HG03159 (cell line): Measurements from ENCODE around the gene TDRD5.

ENCODE experiments used
- ATAC-seq: cut with Tn5 transposase; IDR thresholded peaks from one replicate; pipeline ENCODE4 v1.9.1; 2021; ENCODE audit warnings: mild to moderate bottlenecking, moderate library complexity; ENCODE audit not compliant: unreplicated experiment

TDRD5 gene

DNA sequence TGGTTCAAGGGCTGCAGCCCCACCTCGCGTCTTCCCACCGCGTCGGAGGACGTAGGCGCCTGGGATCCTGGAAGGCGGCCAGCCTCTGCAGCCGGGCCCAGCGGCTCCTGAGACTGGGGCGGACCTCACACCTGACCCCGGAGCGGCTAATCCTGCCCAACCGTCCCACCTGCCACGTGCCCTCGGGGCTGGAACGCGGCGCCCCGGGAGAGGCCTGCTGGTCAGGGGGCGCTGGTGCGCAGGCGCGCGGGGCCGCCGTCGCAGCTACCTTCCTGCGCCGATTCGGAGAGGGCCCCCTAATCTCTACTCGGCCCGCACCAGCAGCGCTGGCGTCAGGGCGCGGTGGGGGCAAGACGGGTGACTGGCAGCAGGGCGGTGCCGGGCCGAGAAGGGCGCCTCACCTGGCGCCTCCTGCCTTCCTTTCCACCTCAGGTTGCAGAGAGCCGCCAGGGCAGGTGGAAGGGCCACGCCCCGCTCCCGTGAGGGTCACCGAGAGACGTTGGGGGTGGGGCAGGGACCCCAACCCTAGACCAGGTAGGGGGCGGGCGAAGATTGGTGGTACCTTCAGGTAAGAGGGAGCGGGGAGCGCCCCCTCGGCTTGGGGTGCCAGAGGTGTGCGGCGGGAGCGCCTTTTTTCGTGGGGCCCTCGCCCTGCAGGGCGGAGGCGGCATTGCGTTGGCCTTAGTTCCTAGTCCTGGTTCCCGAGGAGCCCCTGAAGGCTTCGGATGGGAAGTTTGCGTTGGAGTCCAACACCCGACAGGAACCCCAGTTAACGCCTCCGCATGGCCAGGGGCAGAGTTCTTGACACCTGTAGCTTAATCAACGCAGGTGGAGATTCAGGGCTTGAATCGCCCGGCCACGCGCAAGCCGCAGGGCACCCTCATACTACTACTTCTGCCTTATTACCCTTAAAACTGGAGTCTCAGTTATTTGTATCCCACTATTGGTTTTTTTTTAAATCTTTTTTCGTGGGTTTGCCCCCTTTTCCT, at the start of gene TDRD5:
TDRD5 (plus strand) TSS at position 241 of the 989 bp plus-strand sequence. CDS start 784 bp downstream, outside the sequence.
- ATAC-seq = no peak

- no peak for ATAC-seq
These were observed 46.3 kb upstream of the TDRD5 start for GRCh38 chr1:179545321-179545720.

GRCh38 chr1:179547021-179547535, 44.6 kb upstream of the TDRD5 start:
- no peak for ATAC-seq

GRCh38 chr1:179548666-179549367, 42.8 kb upstream of the TDRD5 start:
- ATAC-seq = no peak

DNA sequence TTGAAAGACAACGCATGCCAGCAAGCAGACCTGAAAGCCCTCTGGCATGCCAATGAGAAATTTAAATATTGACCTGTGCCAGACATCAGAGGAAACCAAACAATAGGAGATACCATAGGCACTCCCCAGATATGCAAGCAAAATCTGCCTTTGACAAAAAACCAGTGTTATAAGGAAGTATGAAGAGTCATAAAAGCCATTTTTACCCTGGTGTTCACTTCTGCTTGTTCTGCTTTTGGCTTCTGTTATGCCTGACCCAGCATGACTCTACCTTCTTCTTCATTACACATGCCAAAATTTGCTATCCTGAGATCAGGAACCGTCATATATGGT, 42.3 kb upstream of the TDRD5 start:
- no peak for ATAC-seq

GRCh38 chr1:179550746-179551682, 40.6 kb upstream of the TDRD5 start:
- no peak for ATAC-seq

- no peak for ATAC-seq
These were observed 37.2 kb upstream of the TDRD5 start for GRCh38 chr1:179554427-179554826.

DNA sequence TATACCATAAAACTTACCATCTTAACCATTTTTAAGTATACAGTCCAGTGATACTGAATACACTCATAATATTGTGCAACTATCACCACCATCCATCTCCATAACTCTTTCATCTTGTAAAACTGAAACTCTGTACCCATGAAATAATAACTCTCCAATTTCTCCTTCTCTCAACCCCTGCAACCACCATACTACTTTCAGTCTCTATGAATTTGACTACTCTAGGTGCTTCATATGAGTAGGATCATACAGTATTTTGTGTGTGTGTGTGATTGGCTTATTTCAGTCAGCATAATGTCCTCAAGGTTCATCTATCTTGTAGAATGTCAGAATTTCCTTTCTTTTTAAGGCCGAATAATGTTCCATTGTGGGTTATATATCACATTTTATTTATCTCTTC, 33.6 kb upstream of the TDRD5 start:
- ATAC-seq = no peak

- no peak for ATAC-seq
These were observed 15.9 kb upstream of the TDRD5 start, which contains the start of gene NPHS2 for GRCh38 chr1:179575497-179576314. Gene NPHS2 (minus strand): TSS chr1:179575948. CDS start chr1:179575864, 84 bp downstream.

DNA sequence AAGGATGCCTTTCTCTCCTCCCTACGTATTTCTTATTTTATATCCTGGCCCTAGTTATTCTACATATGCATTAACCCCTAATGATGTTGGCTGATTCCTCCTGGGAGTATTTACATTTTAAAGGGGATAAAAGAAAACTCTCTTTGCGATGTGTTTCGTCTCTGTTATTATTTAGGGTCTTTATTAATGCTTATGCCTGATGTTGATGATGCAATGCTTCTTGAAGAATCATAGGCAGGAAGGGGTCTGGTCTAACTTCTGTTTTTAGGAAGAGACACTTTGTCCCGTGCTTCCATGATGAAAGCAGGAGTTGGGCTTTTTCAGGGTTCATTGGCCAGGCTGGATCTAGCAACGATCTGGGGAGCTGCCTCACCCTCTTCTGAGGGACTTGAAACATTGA, 15.1 kb upstream of the TDRD5 start:
- ATAC-seq = no peak

DNA sequence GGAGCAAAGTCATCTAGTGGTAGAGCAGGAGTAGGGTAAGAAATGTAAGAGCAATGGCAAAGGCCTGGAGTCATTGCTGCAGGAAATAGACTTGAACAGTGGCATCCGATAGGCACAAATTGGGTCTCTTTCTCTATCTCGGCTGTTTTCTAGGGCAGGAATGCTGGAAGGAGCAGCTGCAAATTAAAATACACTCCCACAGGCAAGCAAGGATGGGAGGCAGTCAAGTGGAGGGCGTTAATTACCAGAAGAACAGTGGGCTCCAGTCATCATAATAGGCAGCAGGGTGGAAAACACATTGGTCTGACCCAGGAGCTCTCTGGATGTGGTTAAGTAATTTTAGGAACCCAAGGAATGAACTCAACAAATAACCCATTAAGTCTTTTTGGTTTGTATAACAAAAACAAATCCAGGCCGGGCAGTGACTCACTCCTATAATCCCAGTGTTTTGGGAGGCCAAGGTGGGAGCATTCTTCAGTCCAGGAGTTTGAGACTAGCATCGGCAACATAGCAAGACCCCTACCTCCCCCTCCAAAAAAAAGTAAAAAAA, 7.8 kb upstream of the TDRD5 start:
- no peak for ATAC-seq

DNA sequence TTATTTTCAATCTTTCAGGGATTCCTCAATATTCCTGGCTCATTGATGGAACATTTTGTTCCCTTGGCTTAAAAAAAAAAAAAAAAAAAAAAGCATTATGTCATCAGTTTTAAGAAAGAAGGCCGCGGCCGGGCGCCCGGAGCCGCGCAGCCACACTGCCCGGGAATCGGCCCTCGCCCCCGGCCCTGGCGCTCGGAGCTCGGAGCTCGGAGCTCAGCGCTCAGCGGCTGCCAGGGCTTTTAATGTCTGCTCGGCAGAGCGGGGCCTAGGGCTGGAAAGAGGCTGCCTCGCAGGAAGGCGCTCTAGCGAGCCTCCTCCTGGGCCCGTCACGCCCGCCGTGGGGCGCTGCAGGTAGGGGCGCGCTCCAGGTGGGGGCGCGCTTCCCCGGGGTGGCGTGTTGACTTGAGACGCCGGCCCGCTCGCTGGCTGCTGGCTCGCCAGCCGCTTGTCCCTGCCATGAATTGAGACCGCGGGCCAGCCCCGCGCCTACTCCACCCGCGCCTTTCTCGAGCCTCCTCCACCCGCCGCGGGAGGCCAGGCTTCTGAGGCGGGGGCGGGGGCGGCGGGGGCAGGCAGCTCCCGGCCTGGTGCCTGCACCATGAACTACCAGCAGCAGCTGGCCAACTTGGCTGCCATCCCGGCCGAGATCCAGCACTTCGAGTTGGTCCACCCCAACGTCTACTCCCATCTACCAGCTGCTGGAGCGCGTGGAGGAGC, 5.4 kb upstream of the TDRD5 start:
- ATAC-seq = no peak

DNA sequence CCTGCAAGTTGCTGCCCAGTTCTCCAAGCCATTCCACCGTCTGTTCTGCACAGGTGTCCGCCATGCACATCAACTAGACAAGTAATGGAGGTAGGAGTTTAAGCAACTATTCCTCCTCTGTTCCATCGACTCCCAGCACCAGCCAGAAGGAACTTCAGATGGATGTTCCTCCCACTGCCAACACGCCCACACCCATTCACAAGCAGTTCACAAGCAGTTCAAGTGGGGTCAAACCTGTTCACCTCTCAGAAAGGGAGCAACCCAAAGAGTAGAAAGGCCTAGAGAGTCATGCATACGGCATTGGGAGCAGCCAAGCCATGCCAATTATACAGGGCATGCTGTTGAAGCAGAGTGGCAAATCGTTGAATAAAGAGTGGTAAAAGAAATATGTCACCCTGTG, 4.3 kb upstream of the TDRD5 start:
- ATAC-seq = no peak

- ATAC-seq = no peak
These were observed 3.1 kb upstream of the TDRD5 start for GRCh38 chr1:179588425-179589024.

- no peak for ATAC-seq
These were observed 2.1 kb upstream of the TDRD5 start for GRCh38 chr1:179589509-179589908.

DNA sequence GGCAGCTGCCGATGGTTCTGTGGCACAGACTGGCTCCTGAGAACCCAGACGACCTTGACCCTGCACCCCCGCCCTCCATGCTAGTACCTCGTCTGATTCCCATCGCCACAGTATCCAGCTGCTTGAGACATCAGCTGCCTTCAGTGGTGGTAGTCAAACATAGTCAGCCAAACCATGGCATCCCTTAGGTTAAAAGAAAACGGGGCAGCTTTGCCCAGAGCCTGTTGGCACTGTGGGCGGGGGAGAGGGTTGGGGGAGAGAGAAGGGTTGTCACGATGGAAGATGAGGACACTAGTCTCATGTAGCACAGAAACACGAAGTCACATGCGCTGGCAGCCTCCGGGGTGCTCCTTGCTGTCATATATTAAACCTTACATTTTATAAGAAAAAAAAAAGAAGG, 961 bp upstream of the TDRD5 start:
- no peak for ATAC-seq

DNA sequence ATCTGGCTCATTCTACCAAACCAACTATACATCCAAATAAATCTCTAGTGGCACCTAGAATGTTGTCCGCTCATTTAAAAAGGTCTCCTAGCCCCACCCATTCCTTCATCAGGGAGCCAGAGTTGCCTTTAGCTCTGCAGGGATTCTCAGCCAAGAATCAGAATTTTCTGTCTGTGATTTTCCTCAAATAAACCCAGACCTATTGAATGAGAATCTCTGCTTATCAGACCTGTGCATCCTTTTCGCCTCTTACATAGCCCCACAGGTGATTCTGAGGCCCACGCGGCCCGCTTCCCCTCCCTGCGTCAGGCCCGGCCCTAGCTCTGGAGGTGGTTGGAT, 410 bp upstream of the TDRD5 start:
- ATAC-seq = no peak

- peak; percentile 66 for ATAC-seq
These were observed 7.0 kb downstream of the TDRD5 start for GRCh38 chr1:179598631-179599030.
